GM21423 (cell line): Measurements from ENCODE around the gene COX6B2.
A peak's percentile ranks its signal among the peaks of the same experiment; 100 is the strongest.

Experiments used
- ATAC-seq: cut with Tn5 transposase; IDR thresholded peaks from one replicate; pipeline ENCODE4 v1.9.1; 2021; ENCODE audit warnings: mild to moderate bottlenecking, moderate library complexity; ENCODE audit not compliant: unreplicated experiment

Gene COX6B2

DNA sequence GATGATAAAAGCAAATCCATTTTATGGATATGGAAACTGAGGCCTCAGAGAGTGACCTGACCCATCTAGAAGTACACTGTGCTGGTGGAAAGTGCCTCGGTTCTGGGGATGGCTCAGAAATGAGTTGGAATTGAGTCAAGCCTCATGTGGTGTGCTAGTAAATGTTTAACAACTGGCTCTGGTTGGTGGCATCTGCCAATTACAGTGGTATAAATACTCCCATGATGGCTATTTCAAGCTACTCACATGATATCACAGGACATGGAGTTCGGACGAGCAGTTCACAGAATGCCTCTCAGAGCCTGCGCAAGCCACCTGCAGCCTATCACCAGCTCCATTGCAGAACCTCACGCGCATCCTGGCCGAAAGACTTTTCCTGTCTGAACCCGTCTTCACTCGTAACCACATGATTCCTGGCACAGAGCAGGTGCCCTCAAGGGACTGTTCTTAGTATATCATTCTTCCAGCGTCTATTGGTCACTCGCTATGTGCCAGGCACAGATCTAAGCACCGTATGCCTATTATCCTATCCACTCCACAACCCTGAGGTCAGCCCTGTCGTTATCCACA lies 38.5 kb downstream of the COX6B2 start:
- no peak for ATAC-seq

DNA sequence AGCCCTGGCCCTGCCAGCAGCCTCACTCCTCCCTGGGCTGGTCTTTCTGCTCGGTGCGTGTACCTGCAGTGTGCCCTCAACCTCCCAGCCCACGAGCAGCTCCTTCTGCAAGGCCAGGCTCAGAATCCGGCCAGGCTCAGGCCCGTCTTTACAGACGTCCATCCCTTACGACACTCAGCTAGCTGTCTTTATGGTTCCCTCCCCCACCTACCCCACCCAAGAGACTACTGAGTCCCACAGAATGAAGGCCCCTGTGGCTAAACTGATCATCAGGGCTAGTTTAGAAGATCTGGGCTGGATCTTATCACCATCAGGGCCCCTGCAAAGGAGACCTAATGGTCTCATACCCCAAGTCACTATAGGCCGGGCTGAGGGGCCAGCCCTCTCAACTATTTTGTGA lies 40.1 kb downstream of the COX6B2 start:
- no peak for ATAC-seq

DNA sequence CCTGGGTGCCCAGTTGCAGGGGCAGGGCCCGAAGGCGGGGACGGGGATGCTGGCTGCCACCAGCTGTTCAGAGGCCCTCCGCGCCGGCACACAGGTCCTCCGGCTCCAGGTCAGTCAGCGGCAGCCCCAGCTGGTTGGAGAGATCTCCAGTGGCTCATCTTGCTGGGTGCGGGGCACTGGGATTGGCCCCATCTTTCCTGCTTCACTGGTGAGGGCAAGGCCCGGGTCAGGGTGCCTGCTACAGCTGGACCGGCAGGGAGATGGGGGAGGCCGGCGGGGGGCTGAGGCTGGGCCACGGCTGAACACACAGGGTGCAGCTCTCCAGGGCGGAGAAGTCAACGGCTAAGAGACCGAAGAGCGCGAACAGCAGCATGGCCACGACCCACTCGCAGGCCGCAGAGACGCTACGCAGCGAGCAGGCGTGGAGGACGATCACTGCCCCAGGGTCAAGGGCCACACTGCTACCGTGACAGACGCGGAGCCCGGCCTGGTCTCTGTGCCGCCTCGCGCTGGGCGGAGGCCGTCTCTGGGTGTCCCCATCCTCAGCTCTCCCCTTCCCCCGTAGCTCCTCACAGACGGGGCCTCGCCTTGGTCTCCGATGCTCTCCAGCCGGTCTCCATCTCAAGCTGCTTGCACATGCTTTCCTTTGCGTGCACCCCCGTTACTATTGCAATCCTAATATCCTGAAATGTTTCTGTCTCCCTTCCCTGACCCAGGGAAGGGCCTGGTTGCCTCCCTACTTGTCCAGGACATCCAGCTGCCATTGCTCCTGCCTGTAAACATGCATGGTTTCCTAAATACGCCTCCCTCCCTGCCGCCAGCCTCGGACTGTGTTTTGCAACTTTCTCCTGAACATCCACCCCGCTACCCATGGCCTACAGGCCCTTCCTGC lies 41.7 kb downstream of the COX6B2 start:
- no peak for ATAC-seq

DNA sequence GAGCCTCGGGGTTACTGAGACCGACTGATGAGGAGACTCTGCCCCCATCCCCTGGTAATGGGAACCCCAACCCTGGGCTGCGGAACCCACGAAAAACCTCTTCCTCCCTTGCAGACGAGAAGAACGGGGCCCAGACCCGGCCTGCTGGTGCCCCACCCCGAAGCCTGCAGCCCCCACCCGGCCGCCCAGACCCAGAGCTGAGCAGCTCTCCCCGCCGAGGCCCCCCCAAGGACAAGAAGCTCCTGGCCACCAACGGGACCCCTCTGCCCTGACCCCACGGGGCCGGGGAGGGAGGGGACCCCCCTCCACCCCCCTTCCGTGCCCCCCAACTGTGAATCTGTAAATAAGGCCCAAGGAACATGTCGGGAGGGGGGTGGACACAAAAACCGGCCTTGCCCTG lies 42.7 kb downstream of the COX6B2 start:
- ATAC-seq, result no peak

DNA sequence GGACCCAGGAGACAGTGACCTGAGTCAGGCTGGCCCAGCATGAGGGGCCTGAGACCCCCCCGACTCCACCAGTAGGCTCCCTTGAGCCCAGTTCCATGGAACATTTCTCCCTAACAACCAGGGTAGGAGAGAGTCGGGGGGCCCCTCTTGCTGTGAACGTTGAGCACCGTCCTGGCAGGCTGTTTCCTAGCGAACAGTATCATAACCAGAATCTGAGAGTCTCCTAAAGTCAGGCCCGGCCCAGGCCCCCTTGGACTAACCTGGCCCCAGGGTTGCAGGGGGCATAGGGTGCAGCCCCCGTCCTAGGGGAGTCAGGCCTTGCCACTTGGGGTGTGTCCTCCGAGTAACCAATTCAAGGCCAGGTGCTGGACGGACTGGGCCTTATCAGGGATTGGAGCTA lies 43.1 kb downstream of the COX6B2 start:
- ATAC-seq, result no peak

DNA sequence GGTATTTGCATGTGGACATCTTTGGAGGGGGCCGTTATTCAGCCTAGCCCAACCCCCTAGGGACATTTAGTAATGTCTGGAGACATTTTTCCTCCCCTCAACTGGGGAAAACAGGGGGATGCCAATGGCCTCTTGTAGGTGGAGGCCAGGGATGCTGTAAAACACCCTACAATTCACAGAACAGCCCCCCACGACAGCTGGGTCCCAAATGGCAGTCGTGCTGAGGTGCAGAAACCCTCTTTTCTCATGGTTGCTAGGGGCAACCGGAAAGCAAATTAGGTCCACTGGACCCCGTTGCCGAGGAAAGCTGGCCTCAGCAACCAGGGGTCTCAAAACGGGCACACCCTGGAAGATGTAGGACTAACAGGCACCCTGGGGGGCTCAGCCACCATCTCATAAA lies 44.0 kb downstream of the COX6B2 start:
- ATAC-seq, result no peak

DNA sequence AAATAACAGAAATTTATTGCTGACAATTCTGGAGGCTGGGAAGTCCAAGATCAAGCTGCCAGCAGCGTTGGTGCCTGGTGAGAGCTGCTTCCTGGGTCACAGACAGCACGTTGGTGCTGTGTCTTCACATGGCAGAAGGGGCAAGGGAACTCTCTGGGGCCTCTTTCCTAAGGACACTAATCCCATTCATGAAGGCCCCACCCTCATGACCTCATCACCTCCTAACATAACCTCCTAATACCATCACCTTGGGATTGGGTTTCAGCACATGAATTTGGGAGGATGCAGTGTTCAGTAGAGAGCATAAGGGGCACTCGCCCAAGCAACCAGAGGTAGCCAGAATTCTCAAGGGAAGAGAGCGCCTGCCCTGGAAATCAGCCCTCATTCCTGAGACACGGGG lies 45.1 kb downstream of the COX6B2 start:
- no peak for ATAC-seq

DNA sequence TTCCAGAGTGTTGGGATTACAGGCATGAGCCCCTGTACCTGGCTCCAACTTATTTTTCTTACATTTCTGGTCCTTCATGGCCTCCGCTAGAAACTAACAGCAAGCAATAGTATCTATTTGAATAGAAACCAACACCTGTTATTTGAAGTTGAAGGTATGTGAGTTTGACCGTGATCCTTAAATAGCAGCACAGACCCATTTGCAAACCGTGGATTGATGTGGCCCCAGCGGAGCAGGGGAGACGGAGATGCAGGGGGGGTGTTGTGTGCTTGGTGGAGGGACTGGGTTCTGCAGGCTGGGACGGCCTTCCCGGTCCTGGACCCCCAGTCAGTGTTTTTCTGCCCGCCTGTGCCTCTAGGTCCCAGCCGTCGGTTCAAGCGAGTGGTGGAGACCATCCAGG lies 46.2 kb downstream of the COX6B2 start:
- ATAC-seq, result no peak

DNA sequence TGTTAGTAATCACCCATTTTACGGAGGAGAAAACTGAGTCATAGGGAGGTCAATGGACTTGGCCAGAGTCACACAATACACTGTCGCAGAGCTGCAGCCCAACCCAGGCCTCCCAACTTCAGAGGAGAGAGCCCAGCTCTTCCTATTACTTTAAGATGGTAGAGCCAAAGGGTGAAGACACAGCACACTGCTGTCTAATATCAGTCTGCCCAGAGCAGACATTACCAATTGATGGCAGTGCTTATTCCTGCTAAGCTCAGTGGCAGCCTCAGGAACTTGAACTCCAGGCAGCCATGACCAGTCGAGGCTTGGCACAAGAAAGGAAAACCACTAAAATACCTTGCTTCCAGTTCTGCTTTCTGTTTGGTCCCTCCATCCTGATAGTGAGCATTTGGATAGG lies 47.8 kb downstream of the COX6B2 start:
- ATAC-seq, result no peak

DNA sequence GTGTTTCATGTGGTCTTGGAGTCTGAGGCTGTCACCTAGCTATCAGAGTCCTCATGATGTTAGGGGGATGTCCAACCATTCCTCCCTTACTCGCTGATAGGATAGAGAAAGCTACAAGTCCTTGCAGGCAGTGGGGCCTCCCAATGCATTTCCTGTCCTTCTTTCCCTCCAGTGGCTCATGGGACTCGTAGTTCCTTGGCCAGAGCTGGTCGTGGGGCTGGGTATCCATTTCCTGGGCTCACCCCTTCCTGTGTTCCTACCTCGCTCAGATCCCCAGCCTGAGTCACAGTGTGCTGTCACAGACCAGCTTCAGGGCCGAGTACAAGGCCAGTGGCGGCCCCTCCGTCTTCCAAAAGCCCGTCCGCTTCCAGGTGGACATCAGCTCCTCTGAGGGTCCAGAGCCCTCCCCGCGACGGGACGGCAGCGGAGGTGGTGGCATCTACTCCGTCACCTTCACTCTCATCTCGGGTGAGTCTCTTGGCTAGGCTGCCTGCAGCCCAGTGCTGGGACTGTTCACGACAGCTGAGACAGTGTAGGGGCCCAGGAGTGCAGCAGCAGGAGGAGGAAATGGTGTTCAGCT lies 48.4 kb downstream of the COX6B2 start:
- no peak for ATAC-seq

DNA sequence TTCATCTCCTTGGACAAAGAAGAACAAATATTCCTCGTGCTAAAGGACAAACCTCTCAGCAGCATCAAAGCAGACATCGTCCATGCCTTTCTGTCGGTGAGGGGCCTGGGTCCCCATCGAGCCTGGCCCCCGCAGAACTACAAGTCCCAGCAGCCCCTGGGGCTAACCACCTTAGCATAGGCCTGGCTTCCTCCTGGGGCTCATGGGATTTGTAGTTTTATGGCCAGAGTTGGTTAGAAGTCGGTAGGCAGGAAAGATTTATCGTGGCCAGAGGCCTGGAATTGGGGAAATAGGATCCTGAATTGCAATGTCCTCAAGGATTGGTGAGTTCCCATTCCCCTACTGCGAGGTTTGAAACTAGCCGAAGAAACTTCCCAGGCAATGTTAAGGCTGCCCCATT lies 49.0 kb downstream of the COX6B2 start:
- no peak for ATAC-seq

DNA sequence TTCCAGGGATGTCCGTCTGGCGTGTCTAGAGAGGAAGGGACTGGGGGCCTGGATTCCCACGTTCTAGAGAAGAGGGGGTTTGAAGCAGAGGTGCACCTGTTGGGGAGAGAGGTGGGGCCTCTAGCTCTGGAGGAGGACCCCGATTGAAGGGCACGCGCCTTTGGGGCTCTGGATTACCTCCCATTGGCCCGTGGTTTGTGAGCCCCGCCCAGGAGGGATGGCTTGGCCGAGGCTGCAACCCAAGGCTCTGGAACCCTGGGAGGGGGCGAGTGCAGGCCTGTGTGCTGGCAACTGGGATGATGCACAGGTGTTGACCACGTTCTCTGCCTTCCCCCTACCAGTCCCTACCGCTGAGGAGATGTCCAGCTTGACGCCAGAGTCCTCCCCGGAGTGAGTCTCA lies 49.5 kb downstream of the COX6B2 start:
- ATAC-seq, result no peak

DNA sequence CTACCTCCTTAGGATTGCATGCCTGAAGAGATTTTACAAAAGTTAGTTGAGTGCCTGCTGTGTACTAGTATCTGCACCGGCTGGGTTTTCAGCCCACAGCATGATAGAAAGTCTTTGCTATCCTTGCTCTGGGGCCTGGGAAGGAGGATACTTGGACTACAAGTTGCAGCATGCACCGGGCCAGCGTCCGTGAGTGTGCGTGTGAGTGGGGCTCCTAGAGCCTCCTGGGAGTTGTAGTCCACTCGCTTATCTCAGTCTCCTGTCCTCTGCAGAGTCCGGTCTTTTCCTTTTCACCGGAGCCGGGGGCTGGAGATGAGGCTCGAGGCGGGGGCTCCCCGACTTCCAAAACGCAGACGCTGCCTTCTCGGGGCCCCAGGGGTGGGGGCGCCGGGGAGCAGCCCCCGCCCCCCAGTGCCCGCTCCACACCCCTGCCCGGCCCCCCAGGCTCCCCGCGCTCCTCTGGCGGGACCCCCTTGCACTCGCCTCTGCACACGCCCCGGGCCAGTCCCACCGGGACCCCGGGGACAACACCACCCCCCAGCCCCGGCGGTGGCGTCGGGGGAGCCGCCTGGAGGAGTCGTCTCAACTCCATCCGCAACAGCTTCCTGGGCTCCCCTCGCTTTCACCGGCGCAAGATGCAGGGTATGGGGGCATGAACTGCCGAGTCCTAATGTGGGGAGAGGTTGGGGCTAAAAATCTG lies 50.1 kb downstream of the COX6B2 start:
- ATAC-seq, result no peak

DNA sequence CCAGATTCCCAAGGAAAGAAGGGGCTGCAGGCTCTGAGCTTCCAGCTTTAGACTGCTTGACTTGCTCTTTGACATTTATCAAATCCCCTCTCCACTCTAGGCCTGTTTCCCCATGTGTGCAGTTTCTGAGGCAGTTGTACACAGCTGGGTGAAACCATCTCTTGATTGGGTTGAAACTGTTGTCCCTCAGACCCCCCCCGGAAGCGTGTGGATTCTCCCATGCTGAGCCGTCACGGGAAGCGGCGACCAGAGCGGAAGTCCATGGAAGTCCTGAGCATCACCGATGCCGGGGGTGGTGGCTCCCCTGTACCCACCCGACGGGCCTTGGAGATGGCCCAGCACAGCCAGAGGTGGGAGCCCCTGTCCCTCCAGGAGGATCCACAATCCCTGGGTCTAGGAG lies 51.0 kb downstream of the COX6B2 start:
- no peak for ATAC-seq

DNA sequence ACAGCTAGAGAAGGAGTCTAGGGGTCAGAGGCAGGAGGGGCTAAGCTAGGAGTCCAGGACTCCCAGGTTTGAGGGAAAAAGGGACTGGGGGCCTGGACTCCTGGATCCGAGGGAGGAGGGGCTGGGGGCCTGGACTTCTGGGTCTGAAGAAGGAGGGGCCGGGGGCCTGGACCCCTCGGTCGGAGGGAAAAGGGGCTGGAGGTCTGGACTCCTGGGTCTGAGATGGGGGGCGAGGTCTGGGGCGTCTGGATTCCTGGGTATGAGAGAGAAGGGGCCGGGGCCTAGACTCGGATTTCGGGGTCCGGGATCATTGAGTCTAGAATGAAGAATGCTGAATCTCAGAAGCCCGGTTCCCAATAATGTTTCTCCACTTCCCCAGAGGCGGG lies 52.2 kb downstream of the COX6B2 start:
- ATAC-seq, result no peak

DNA sequence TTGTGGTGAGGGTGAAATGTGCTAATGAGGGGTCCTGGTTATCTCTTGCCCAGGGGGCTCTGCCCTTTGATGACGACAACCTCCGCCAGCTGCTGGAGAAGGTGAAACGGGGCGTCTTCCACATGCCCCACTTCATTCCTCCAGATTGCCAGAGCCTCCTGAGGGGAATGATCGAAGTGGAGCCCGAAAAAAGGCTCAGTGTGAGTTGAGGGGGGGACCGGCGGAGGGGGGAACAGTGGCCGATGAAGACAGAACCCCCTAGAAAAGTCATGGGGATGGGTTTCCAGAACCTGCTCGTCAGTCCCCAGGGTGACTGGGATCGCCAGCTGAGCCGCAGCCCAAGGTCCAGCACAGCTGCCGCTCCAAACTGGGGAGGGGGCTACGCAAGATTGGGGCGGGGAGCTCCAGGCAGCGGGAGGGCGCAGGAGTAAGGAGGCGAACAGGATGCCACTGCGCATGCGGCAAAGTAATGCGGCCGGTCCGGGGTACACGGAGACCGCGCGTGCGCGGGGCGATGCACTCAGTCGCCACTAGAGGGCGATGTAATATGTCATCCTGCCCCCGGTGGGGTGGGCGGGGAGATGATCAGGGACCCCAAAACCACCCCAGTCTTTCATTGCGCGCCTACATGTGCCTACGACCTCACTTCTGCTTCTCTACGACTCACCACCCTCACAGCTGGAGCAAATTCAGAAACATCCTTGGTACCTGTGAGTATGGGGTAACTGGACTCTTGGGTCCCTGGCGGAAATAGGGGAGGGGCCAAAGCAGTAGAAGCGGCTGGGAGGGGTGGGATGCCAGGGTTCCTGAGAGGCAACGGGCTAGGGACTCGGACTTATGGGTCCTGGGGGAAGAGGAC lies 52.8 kb downstream of the COX6B2 start:
- peak; percentile 57 for ATAC-seq

DNA sequence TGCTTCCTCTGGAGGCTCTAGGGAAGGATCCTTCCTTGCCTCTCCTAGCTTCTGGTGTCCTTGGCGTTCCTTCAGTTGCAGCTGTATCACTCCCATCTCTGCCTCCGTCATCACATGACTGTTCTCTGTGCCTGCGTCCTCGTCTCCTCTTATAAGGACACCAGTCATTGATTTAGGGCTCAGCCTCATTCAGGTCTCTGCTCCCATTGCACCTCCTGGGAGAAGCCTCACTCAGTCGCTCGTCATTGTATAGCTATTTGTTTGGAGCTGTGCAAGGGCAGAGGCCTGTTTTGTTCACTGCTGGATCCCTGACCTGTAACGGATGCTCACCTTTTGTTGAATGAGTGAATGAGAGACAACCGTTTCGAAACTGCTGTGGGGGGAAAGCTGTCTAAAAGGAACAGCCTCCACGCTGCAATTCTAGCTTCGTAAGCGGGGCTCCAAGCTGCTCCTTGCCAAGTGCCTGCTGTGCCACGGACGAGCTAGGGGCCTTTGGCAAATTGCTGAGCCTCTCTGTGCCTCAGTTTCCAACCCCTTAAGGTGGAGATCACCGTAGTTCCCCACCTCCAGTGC lies 53.5 kb downstream of the COX6B2 start:
- no peak for ATAC-seq

DNA sequence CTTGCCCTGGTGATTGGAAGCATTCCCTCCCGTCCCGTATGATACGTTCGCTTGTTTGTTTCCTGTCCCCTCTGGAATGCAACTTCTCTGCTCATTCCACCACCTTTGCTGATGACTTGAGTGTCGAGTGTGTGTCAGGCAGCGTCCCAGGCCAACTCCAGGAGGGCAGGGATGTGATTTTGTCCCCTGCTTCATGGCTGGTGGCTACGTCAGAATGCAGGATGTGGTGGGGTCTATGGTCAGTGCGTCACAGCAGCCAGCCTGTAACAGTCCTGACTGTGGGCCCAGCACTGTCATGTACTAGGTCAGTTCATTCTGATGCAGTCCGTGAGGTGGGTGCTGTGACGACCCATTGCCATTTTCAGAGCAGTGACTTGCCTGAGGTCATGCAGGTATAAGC lies 54.5 kb downstream of the COX6B2 start:
- ATAC-seq, result no peak
